SKM-1 (cell line): ENCODE measurements around the gene CHST12.

Experiments used
- DNase-seq: peaks from one replicate; lab custom pipeline; 2025; ENCODE audit not compliant: unreplicated experiment; lab: John Stamatoyannopoulos, UW

Gene CHST12

GRCh38 chr7:2497500-2498336 lies 94.3 kb downstream of the CHST12 start:
- DNase-seq = no peak
